CD4-positive, alpha-beta memory T cell (primary cell): ENCODE data around the gene GP1BA. TPM values are rescaled to one million over a fixed set of nuclear protein-coding genes. Genes with fewer than 3 reads are reported as not detected.

Experiments used
- CTCF ChIA-PET: fragments of 350-600 bp; sonication (Branson Sonifier 250); formaldehyde crosslinking; loops from one replicate; lab custom pipeline; 2021; ENCODE audit warnings: inconsistent platforms; ENCODE audit not compliant: partially characterized antibody; lab: Charles Lee
- POLR2A ChIA-PET: fragments of 350-600 bp; sonication (Branson Sonifier 250); formaldehyde crosslinking; loops from one replicate; lab custom pipeline; 2021; ENCODE audit not compliant: partially characterized antibody; lab: Charles Lee
- DNase-seq, 5 donors: peaks; one replicate each; pipeline versions ENCODE4 v3.0.0 to v3.0.0-alpha.2; 2020 to 2022; ENCODE audit warnings: mixed read lengths in 1 of 5
- H3K27ac ChIP-seq: one replicate; pipeline ENCODE4 v1.7.0; 2013; ENCODE audit warnings: low read depth, low read length
- H3K27me3 ChIP-seq: 2 replicates; pipeline ENCODE4 v1.7.0; 2013; ENCODE audit warnings: mild to moderate bottlenecking, low read length, moderate library complexity; ENCODE audit not compliant: insufficient read depth
- H3K36me3 ChIP-seq: 2 replicates; pipeline ENCODE4 v1.7.0; 2013; ENCODE audit warnings: mild to moderate bottlenecking, low read length, moderate library complexity; ENCODE audit not compliant: insufficient read depth
- H3K4me1 ChIP-seq: 2 replicates; pipeline ENCODE4 v1.7.0; 2013; ENCODE audit warnings: mild to moderate bottlenecking, low read length, moderate library complexity; ENCODE audit not compliant: insufficient read depth
- H3K4me3 ChIP-seq, 2 donors: one replicate each; pipeline ENCODE4 v1.7.0; 2013; ENCODE audit warnings: low read length in 2 of 2, mild to moderate bottlenecking in 1 of 2
- H3K9me3 ChIP-seq, 2 donors: one replicate each; pipeline ENCODE4 v1.7.0; 2013; ENCODE audit warnings: low read length in 2 of 2, control low read depth in 1 of 2; ENCODE audit not compliant: control insufficient read depth in 1 of 2
- H3K27ac Mint-ChIP-seq, 7 donors: one replicate each; pipeline ENCODE4 v1.8.0; 2020 to 2021; ENCODE audit warnings: mixed read lengths in 7 of 7, mild to moderate bottlenecking in 6 of 7, inconsistent platforms in 3 of 7, moderate library complexity in 3 of 7
- H3K27me3 Mint-ChIP-seq, 2 donors: one replicate each; pipeline ENCODE4 v1.8.0; 2020 to 2021; ENCODE audit warnings: mixed read lengths in 2 of 2
- H3K36me3 Mint-ChIP-seq, 2 donors: one replicate each; pipeline ENCODE4 v1.8.0; 2020 to 2021; ENCODE audit warnings: mixed read lengths in 2 of 2, inconsistent platforms in 1 of 2, mild to moderate bottlenecking in 1 of 2
- H3K4me1 Mint-ChIP-seq, 4 donors: one replicate each; pipeline ENCODE4 v1.8.0; 2020 to 2021; ENCODE audit warnings: mixed read lengths in 4 of 4, mild to moderate bottlenecking in 1 of 4
- H3K4me3 Mint-ChIP-seq, 8 donors: one replicate each; pipeline ENCODE4 v1.8.0; 2020 to 2021; ENCODE audit warnings: mixed read lengths in 8 of 8, mild to moderate bottlenecking in 7 of 8, moderate library complexity in 6 of 8, inconsistent platforms in 3 of 8
- H3K9me3 Mint-ChIP-seq, 8 donors: one replicate each; pipeline ENCODE4 v1.8.0; 2020 to 2021; ENCODE audit warnings: mixed read lengths in 8 of 8, mild to moderate bottlenecking in 5 of 8, inconsistent platforms in 3 of 8, moderate library complexity in 1 of 8
- intact Hi-C: fragments of 100-400 bp; cut with micrococcal nuclease; formaldehyde crosslinking; loops from one replicate; pipeline ENCODE4 v1.15.1; 2023
- polyA plus RNA-seq, 2 donors: library from polyadenylated mRNA; unstranded; fragments of 300-500 nt; fragmentation: Illumina TruSeq; gene quantifications; one replicate each; pipeline ENCODE4 v1.2.3, GENCODE V29; 2021
- total RNA-seq, 2 experiments: library from RNA; stranded (reverse); gene quantifications; one replicate each; pipeline ENCODE4 v1.2.3, GENCODE V29; 2021

The GP1BA gene
- total RNA-seq, result not detected
- polyA plus RNA-seq, result not detected

DNA sequence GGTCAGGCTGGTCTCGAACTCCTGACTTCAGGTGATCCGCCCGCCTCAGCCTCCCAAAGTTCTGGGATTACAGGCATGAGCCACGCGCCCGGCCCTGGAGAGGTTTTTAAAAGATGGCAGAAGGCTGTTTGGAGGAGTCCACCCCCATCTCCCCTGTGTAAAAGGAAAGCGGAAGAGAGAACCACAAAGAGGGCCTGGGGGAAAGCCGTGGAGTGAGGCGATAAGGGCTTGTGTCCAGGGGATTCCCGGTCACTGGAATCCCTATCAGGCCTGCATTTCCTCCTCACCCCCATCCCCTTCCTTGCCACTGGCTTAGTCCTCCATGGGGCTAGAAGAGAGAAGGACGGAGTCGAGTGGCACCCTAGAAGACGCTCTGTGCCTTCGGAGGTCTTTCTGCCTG is at the start of gene GP1BA:
GP1BA (plus strand) TSS at position 315 of the 400 bp plus-strand sequence. CDS start 328 bp downstream, outside the sequence.
- peaks cover 10% of the 10 kb centered on the region for H3K4me1 ChIP-seq
- H3K4me3 ChIP-seq, result no peak within 1 kb of the TSS
- peaks cover under 1% of the 10 kb centered on the region for H3K36me3 ChIP-seq
- CTCF ChIA-PET, result interaction anchor here (1.1 kb wide), 1 partner anchor 23 kb away, joined by 3 read pairs; no protein-coding TSS in a partner anchor
- Mint-ChIP-seq H3K27ac (peak within 1 kb of the TSS in 4 of 7 donors; percentile 0 to 70 (median 33)), H3K4me3 (no peak within 1 kb of the TSS), H3K36me3 (peaks cover 10 to 13% of the 10 kb centered on the region in 2 donors), H3K4me1 (peaks cover 12 to 36% (median 21%) of the 10 kb centered on the region in 4 donors), H3K27me3 (no peaks in the 10 kb centered on the region), H3K9me3 (peaks cover 0 to 2% (median 0%) of the 10 kb centered on the region in 8 donors)
- H3K27ac ChIP-seq, result no peak within 1 kb of the TSS
- intact Hi-C loops, result loop anchor here (5.0 kb wide), 1 partner anchor 35 kb away; the partner anchor contains the start of gene SPAG7
- H3K27me3 ChIP-seq, result no peaks in the 10 kb centered on the region
- H3K9me3 ChIP-seq, result no peaks in the 10 kb centered on the region
- no peak for DNase-seq
- POLR2A ChIA-PET, result interaction anchor here (1.1 to 1.7 kb wide), 2 partner anchors 17 to 36 kb away, joined by 4 to 5 read pairs; partner anchors contain the start of genes PFN1 and SPAG7

DNA sequence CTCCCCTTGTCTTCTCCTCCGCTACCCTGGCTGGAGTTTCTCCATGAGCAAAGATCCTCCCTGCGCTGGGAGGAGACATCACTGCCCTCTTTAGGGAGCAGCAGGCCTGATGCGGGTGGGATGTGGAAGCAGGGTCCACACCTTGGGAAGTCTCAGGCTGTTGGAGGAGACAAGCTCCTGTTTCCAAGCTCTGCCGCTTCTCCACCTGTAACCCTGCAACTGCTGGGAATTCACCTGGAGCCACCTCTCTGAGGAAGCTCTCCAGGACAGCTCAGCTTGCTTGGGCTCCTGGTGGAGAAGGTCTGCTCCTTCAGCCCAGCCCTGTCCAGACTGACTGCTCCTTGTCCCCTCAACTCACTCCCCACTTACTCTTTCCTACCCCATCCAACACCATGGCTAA is 47.6 kb upstream of the GP1BA start:
- intact Hi-C loops, result loop anchor here (5.0 to 10.0 kb wide), 2 partner anchors 50 to 77 kb away; partner anchors contain the start of genes MINK1 and PLD2
- DNase-seq, result no peak
- peaks cover 29 to 56% of the 10 kb centered on the region in 2 donors for H3K36me3 Mint-ChIP-seq

DNA sequence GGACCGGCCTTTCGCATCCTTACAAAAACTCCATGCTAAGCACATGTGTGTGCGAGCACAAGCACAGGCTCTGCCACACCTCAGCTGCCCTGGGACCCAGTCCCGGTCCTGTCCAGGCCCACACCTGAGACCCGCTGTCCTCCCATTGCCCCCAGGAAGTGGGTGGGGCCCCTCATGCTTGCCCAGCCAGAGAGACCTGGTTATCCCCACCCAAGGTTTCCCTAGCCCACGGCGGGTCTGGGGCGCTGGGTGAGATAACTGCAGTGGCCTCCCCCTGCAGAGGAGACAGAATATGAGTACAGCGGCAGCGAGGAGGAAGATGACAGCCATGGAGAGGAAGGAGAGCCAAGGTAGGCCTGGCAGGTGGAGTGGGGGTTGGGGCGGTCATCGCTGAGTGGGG is 45.2 kb upstream of the GP1BA start:
- Mint-ChIP-seq H3K4me1 (peaks cover 0 to 6% (median 2%) of the 10 kb centered on the region in 4 donors), H3K36me3 (peaks cover 37 to 50% of the 10 kb centered on the region in 2 donors), H3K27me3 (no peaks in the 10 kb centered on the region), H3K27ac (peak overlapping the region in 2 of 7 donors; percentile 40 to 57), H3K9me3 (no peaks in the 10 kb centered on the region), H3K4me3 (no peak overlapping the region)
- Histone ChIP-seq H3K4me1 (no peaks in the 10 kb centered on the region), H3K27me3 (no peaks in the 10 kb centered on the region), H3K4me3 (no peak overlapping the region), H3K9me3 (no peaks in the 10 kb centered on the region), H3K36me3 (peaks cover 52% of the 10 kb centered on the region), H3K27ac (no peak overlapping the region)
- ChIA-PET POLR2A (interaction anchor here (0.8 kb wide), 1 partner anchor 175 kb away, joined by 3 read pairs; no protein-coding TSS in a partner anchor), CTCF (interaction anchor here (7.3 kb wide), 1 partner anchor 179 kb away, joined by 50 read pairs; the partner anchor contains the start of gene ARRB2)
- no peak for DNase-seq
- intact Hi-C loops, result loop anchor here (10.0 kb wide), 1 partner anchor 52 kb away; the partner anchor contains the start of gene MINK1

More for the DNA sequence above, 47.6 kb upstream of the GP1BA start:
- ChIA-PET CTCF (interaction anchor here (0.7 to 0.8 kb wide), 3 partner anchors 174 to 180 kb away, joined by 3 read pairs; partner anchors contain the start of gene ARRB2), POLR2A (interaction anchor here (1.6 kb wide), 1 partner anchor 175 kb away, joined by 5 read pairs; no protein-coding TSS in a partner anchor)
- Mint-ChIP-seq H3K4me3 (no peak overlapping the region), H3K27me3 (no peaks in the 10 kb centered on the region), H3K9me3 (no peaks in the 10 kb centered on the region), H3K4me1 (peaks cover under 1 to 6% (median 2%) of the 10 kb centered on the region in 4 donors), H3K27ac (no peak overlapping the region)
- Histone ChIP-seq H3K36me3 (peaks cover 41% of the 10 kb centered on the region), H3K9me3 (no peaks in the 10 kb centered on the region), H3K27me3 (no peaks in the 10 kb centered on the region), H3K27ac (no peak overlapping the region), H3K4me1 (no peaks in the 10 kb centered on the region), H3K4me3 (no peak overlapping the region)

DNA sequence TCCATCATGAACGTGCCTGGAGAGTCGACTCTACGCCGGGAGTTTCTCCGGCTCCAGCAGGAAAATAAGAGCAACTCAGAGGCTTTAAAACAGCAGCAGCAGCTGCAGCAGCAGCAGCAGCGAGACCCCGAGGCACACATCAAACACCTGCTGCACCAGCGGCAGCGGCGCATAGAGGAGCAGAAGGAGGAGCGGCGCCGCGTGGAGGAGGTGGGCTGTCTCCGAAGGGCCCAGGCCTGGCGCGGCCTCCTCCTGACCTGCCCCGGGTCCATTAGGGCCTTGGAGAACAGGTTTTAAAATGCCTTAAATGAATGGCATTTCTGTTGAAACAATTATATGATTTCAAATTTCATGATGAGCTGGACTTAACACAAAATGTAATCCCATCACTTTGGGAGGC is 44.5 kb upstream of the GP1BA start:
- Histone ChIP-seq H3K4me3 (no peak overlapping the region), H3K9me3 (no peaks in the 10 kb centered on the region), H3K4me1 (no peaks in the 10 kb centered on the region), H3K36me3 (peaks cover 57% of the 10 kb centered on the region), H3K27me3 (no peaks in the 10 kb centered on the region), H3K27ac (no peak overlapping the region)
- DNase-seq, result no peak
- intact Hi-C loops, result loop anchor here (10.0 kb wide), 1 partner anchor 53 kb away; the partner anchor contains the start of gene MINK1
- peaks cover 33 to 48% of the 10 kb centered on the region in 2 donors for H3K36me3 Mint-ChIP-seq
- no peak overlapping the region for H3K27ac Mint-ChIP-seq
- H3K4me1 Mint-ChIP-seq, result peaks cover 0 to 6% (median 2%) of the 10 kb centered on the region in 4 donors
- H3K4me3 Mint-ChIP-seq, result no peak overlapping the region
- H3K27me3 Mint-ChIP-seq, result no peaks in the 10 kb centered on the region
- no peaks in the 10 kb centered on the region for H3K9me3 Mint-ChIP-seq
- ChIA-PET POLR2A (interaction anchor here (0.8 to 4.9 kb wide), 4 partner anchors 11 to 178 kb away, joined by 3 to 28 read pairs (median 8); partner anchors contain the start of genes ARRB2 and C17orf107), CTCF (interaction anchor here (1.1 to 7.3 kb wide), 4 partner anchors 9 to 179 kb away, joined by 3 to 50 read pairs (median 14); partner anchors contain the start of genes ARRB2 and GLTPD2)

DNA sequence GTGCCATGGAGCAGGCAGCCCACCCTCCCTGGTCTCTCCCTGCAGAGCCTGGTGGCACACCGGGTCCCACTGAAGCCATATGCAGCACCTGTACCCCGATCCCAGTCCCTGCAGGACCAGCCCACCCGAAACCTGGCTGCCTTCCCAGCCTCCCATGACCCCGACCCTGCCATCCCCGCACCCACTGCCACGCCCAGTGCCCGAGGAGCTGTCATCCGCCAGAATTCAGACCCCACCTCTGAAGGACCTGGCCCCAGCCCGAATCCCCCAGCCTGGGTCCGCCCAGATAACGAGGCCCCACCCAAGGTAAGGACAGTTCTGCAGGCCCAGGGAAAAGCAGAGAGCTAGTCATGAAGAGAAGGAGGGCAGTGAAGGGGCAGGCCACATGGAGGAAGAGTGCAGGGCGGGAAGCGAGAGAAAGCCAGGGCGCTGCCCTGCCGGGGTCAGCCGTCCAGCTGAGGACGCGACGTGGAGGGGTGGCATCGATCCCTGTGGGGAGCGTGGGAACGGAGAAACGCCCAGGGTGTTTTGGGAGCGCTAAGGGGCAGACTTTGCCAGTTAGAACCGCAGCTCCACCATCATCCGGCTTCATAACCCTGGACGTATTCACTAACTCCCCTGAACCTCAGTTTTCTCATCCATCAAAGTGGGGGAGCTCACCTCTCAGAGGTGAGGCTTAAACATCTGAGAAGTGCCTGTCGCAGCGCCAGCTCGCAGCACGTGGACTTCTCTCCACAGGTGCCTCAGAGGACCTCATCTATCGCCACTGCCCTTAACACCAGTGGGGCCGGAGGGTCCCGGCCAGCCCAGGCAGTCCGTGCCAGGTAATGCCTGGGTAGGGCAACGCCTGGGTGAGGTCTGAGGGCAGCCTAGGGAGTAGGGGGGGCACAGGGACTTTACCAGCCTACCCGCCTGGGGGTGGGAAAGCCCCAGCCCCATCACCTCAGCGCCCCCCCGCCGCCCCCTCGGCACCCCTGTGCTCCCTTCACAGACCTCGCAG is 40.4 kb upstream of the GP1BA start:
- Mint-ChIP-seq H3K9me3 (no peaks in the 10 kb centered on the region), H3K36me3 (peaks cover 35 to 56% of the 10 kb centered on the region in 2 donors), H3K4me3 (no peak overlapping the region), H3K27ac (no peak overlapping the region), H3K27me3 (no peaks in the 10 kb centered on the region), H3K4me1 (peaks cover 0 to 6% (median 2%) of the 10 kb centered on the region in 4 donors)
- Histone ChIP-seq H3K27me3 (no peaks in the 10 kb centered on the region), H3K4me3 (no peak overlapping the region), H3K36me3 (peaks cover 65% of the 10 kb centered on the region), H3K27ac (no peak overlapping the region), H3K9me3 (no peaks in the 10 kb centered on the region), H3K4me1 (no peaks in the 10 kb centered on the region)
- intact Hi-C loops, result no loop called here
- DNase-seq, result no peak
- CTCF ChIA-PET, result interaction anchor here (1.3 to 7.3 kb wide), 5 partner anchors 11 to 188 kb away, joined by 3 to 50 read pairs (median 4); partner anchors contain the start of genes ARRB2, CHRNE and PELP1
- POLR2A ChIA-PET, result interaction anchor here (0.6 to 4.9 kb wide), 6 partner anchors 7 to 188 kb away, joined by 3 to 28 read pairs (median 8); partner anchors contain the start of genes ARRB2, C17orf107, CHRNE and PELP1

DNA sequence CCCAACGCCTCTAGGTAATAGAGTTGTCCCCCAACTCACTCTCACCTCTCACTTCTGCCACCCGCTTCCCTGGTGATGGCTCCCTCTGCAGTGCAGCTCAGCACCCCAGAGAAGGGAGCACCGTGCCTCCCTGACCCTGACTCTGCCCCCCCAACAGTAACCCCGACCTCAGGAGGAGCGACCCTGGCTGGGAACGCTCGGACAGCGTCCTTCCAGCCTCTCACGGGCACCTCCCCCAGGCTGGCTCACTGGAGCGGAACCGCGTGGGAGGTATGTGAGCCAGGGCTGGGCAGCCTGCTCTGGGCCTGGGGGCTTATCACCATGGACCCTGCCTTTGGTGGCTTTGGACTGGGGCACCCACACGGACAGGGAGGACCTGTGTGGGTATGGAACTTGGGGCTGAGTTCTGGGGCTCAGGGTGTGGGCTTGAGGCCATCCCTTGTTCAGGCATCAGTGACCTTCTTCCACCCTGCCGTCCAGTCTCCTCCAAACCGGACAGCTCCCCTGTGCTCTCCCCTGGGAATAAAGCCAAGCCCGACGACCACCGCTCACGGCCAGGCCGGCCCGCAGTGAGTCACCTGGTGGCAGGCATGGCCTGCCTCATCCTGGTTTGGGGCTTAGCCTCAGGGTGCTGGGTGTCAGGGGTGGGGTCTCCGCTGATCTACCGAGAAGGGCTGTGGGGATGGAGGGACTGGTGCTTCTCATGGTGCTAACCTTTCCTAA is 39.4 kb upstream of the GP1BA start:
- peak overlapping the region in 1 of 7 donors; percentile 73 for H3K27ac Mint-ChIP-seq
- POLR2A ChIA-PET, result interaction anchor here (1.1 to 1.7 kb wide), 2 partner anchors 86 to 189 kb away, joined by 3 to 4 read pairs; partner anchors contain the start of genes PELP1 and PLD2
- H3K27me3 Mint-ChIP-seq, result no peaks in the 10 kb centered on the region
- Histone ChIP-seq H3K36me3 (peaks cover 57% of the 10 kb centered on the region), H3K27ac (no peak overlapping the region), H3K27me3 (no peaks in the 10 kb centered on the region), H3K4me1 (no peaks in the 10 kb centered on the region), H3K4me3 (no peak overlapping the region), H3K9me3 (no peaks in the 10 kb centered on the region)
- DNase-seq, result no peak
- H3K36me3 Mint-ChIP-seq, result peaks cover 26 to 53% of the 10 kb centered on the region in 2 donors
- H3K9me3 Mint-ChIP-seq, result no peaks in the 10 kb centered on the region
- intact Hi-C loops, result no loop called here
- CTCF ChIA-PET, result interaction anchor here (1.6 to 7.3 kb wide), 2 partner anchors 105 to 184 kb away, joined by 3 to 50 read pairs; partner anchors contain the start of gene ARRB2
- H3K4me3 Mint-ChIP-seq, result no peak overlapping the region
- peaks cover 0 to 6% (median 2%) of the 10 kb centered on the region in 4 donors for H3K4me1 Mint-ChIP-seq
